Endodermal cell (in vitro differentiated cells): ENCODE measurements around the gene EZR. TPM values are rescaled to one million over a fixed set of nuclear protein-coding genes. Genes with fewer than 3 reads are reported as not detected.

Experiments
- DNase-seq: peaks from one replicate; pipeline ENCODE4 v3.0.0-alpha.2; 2017
- H3K27ac ChIP-seq: 2 replicates; pipeline ENCODE4 v1.5.1; 2013; ENCODE audit warnings: mild to moderate bottlenecking, low read depth, low read length, moderate library complexity
- H3K27me3 ChIP-seq: 2 replicates; pipeline ENCODE4 v1.6.1; 2013; ENCODE audit warnings: mild to moderate bottlenecking, low read length, moderate library complexity; ENCODE audit not compliant: insufficient read depth, control insufficient read depth, poor library complexity, severe bottlenecking
- H3K36me3 ChIP-seq: 2 replicates; pipeline ENCODE4 v1.7.0; 2013; ENCODE audit warnings: mild to moderate bottlenecking, low read length, moderate library complexity; ENCODE audit not compliant: control insufficient read depth, insufficient read depth
- H3K4me1 ChIP-seq: one replicate; pipeline ENCODE4 v1.7.0; 2013; ENCODE audit warnings: low read length; ENCODE audit not compliant: control insufficient read depth, insufficient read depth
- H3K4me3 ChIP-seq: 2 replicates; pipeline ENCODE4 v1.5.1; 2013; ENCODE audit warnings: mild to moderate bottlenecking, low read length, moderate library complexity
- H3K9ac ChIP-seq: 2 replicates; pipeline ENCODE4 v1.6.1; 2013; ENCODE audit warnings: mild to moderate bottlenecking, low read length, moderate library complexity; ENCODE audit not compliant: poor library complexity, severe bottlenecking; ENCODE audit errors: extremely low read depth
- H3K9me3 ChIP-seq: 2 replicates; pipeline ENCODE4 v1.6.1; 2013; ENCODE audit warnings: mild to moderate bottlenecking, low read length, moderate library complexity; ENCODE audit not compliant: control insufficient read depth
- H3K27ac Mint-ChIP-seq: 2 replicates; pipeline ENCODE4 v1.8.0; 2020; ENCODE audit warnings: mixed read lengths
- H3K27me3 Mint-ChIP-seq: 2 replicates; pipeline ENCODE4 v1.8.0; 2021; ENCODE audit warnings: mild to moderate bottlenecking, mixed read lengths; ENCODE audit not compliant: insufficient read depth
- H3K36me3 Mint-ChIP-seq: 2 replicates; pipeline ENCODE4 v1.8.0; 2020; ENCODE audit warnings: low read depth, mixed read lengths
- H3K4me1 Mint-ChIP-seq: 2 replicates; pipeline ENCODE4 v1.8.0; 2020; ENCODE audit warnings: mixed read lengths
- H3K4me3 Mint-ChIP-seq: 2 replicates; pipeline ENCODE4 v1.8.0; 2020; ENCODE audit warnings: mild to moderate bottlenecking, moderate library complexity, mixed read lengths
- H3K9me3 Mint-ChIP-seq: 2 replicates; pipeline ENCODE4 v1.8.0; 2020; ENCODE audit warnings: mild to moderate bottlenecking, mixed read lengths
- CTCF ChIP-seq: fragments of 200-600 bp; sonication (generic); conservative IDR thresholded peaks from 2 replicates; pipeline ENCODE4 v1.5.0; 2021; ENCODE audit warnings: antibody characterized with exemption, mild to moderate bottlenecking
- WGBS, 2 experiments: methylation state at CpG; one replicate each; pipeline versions ENCODE4 v1.1.5 to v1.1.7; 2013; ENCODE audit warnings: missing lambda C conversion rate in 2 of 2, mixed read lengths in 1 of 2; ENCODE audit not compliant: insufficient coverage in 1 of 2, insufficient read length in 1 of 2; 5-methylcytosine and 5-hydroxymethylcytosine counted together
- total RNA-seq, 2 donors: library from RNA; stranded (reverse); fragmentation: NEBNext Ultra II Directional in 1 of 2; extraction: Animal tissue kit (Norgen Biotek cat#: 25700) in 1 of 2; gene quantifications; 2 replicates in 1 of 2; 3 replicates in 1 of 2; pipeline ENCODE4 v1.2.1, GENCODE V29; 2021

Gene EZR
- total RNA-seq, 2 donors from 2014 or later, result 145 to 209 TPM

DNA sequence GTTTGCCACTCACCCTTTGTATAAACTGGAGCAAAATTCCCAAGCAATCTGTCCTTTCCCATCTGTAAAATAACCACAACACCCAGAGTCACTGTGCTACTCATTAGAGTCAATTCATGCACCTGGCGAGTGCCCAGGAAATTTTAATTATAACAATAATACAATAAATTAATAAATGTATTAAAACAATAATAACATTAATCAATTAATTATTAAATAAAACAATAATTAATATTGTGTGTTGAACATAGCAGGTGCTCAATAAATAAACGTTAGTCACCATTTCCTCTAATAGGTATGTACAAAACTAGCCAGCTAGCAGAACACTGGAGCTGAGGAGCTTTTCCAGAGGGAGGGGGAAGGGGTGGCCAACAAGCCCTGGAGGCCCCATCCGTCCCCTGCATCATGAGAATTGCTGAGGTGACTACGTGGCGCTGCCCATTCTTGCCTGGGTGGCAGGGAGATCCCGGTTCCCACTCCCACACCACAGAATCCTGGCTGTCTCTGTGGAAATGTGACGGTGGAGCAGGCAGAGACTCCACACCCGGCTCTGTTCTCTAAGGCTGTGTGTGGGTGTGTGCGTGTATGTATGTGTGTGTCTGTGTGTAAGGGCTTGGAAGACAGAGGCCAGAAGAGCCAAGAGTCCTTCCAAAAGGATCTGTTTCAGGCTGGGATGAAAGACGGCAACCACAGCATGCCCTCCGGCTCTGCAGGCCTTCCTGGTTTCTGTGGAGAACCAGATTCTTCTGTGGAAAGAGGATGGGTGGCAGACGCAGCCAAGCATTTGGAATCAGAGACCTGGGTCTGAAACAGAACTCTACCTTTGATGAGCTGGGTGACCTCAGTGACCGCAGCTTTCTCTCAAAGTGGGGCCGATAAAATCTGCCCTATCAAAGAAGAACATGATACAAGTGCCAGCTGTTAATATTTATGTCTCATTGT lies 18.8 kb upstream of the EZR start:
- H3K9me3 ChIP-seq, result no peaks in the 10 kb centered on the region
- Mint-ChIP-seq H3K36me3 (peaks cover 3% of the 10 kb centered on the region), H3K4me3 (no peak overlapping the region), H3K27me3 (no peaks in the 10 kb centered on the region), H3K27ac (no peak overlapping the region), H3K9me3 (peaks cover 8% of the 10 kb centered on the region), H3K4me1 (peaks cover 15% of the 10 kb centered on the region)
- no peak overlapping the region for H3K9ac ChIP-seq
- H3K27ac ChIP-seq, result no peak overlapping the region
- no peak for TF ChIP-seq CTCF
- peak; percentile 58 for DNase-seq
- H3K36me3 ChIP-seq, result no peaks in the 10 kb centered on the region
- 89 to 92% methylated on average over 8 to 13 of the region's 14 CpGs for WGBS, 2 experiments
- peaks cover 2% of the 10 kb centered on the region for H3K4me1 ChIP-seq
- H3K27me3 ChIP-seq, result no peaks in the 10 kb centered on the region
- H3K4me3 ChIP-seq, result no peak overlapping the region

DNA sequence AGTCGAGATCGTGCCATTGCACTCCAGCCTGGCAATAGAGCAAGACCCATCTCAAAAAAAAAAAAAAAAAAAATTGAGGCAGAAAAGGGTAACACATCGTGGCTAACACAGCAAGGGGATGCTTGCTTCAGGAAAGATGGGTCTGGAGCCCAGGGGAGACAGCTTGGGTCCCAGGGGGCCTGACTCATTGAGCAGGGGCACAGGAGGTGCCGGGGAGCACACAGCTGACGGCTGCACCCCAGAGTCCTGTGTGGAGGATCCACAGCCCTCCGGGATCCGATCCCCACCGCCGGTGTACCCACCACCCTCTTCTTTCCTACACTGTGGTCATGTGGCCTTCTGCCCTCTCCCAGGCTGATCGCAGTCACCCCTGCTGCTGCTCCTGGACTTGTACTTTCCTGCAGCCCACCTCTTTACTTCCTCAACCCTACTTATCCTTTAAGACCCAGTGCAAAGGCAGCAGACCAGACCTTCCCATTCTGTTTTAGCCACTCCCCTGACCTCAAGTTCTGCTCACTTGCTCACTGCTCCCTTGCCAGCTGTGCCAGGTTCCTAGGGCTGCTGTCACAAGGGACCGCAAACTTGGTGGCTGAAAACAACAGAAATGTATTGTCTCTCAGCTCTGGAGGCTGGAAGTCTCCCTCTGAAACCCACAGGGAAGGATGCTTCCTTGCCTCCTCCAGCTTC lies 17.6 kb upstream of the EZR start:
- 90 to 94% methylated on average over 7 to 11 of the region's 11 CpGs for WGBS, 2 experiments
- H3K27me3 Mint-ChIP-seq, result no peaks in the 10 kb centered on the region

More for the DNA sequence above, 17.6 kb upstream of the EZR start:
- no peak for TF ChIP-seq CTCF
- H3K27ac Mint-ChIP-seq, result no peak overlapping the region
- H3K4me1 ChIP-seq, result peaks cover 2% of the 10 kb centered on the region
- no peaks in the 10 kb centered on the region for H3K36me3 ChIP-seq
- no peaks in the 10 kb centered on the region for H3K27me3 ChIP-seq
- no peak overlapping the region for H3K4me3 ChIP-seq
- peaks cover 8% of the 10 kb centered on the region for H3K9me3 Mint-ChIP-seq
- peaks cover 15% of the 10 kb centered on the region for H3K4me1 Mint-ChIP-seq
- peaks cover 3% of the 10 kb centered on the region for H3K36me3 Mint-ChIP-seq
- no peaks in the 10 kb centered on the region for H3K9me3 ChIP-seq
- DNase-seq, result no peak
- no peak overlapping the region for H3K4me3 Mint-ChIP-seq
- no peak overlapping the region for H3K27ac ChIP-seq
- H3K9ac ChIP-seq, result no peak overlapping the region
